IPS-15b (cell line): Measurements from ENCODE around the gene ADGRF1.

Source experiments
- H3K27me3 ChIP-seq: one replicate; pipeline ENCODE4 v1.6.1; 2013; ENCODE audit warnings: low read length; ENCODE audit not compliant: control insufficient read depth, insufficient read depth
- H3K36me3 ChIP-seq: one replicate; pipeline ENCODE4 v1.6.1; 2013; ENCODE audit warnings: low read length; ENCODE audit not compliant: control insufficient read depth, insufficient read depth
- H3K4me1 ChIP-seq: one replicate; pipeline ENCODE4 v1.6.1; 2013; ENCODE audit warnings: mild to moderate bottlenecking, low read length; ENCODE audit not compliant: control insufficient read depth, insufficient read depth
- H3K4me3 ChIP-seq: one replicate; pipeline ENCODE4 v1.5.1; 2013; ENCODE audit warnings: low read depth, low read length
- H3K9ac ChIP-seq: one replicate; pipeline ENCODE4 v1.6.1; 2013; ENCODE audit warnings: low read depth, mild to moderate bottlenecking, low read length
- H3K9me3 ChIP-seq: one replicate; pipeline ENCODE4 v1.6.1; 2013; ENCODE audit warnings: mild to moderate bottlenecking, low read length; ENCODE audit not compliant: control insufficient read depth, insufficient read depth

ADGRF1 gene

GRCh38 chr6:47032974-47033765 lies 9.0 kb downstream of the ADGRF1 start:
- Histone ChIP-seq H3K4me3 (no peak overlapping the region), H3K27me3 (no peaks in the 10 kb centered on the region), H3K4me1 (peaks cover 8% of the 10 kb centered on the region), H3K9me3 (no peaks in the 10 kb centered on the region), H3K36me3 (no peaks in the 10 kb centered on the region), H3K9ac (no peak overlapping the region)

GRCh38 chr6:47031656-47032055 lies 10.5 kb downstream of the ADGRF1 start:
- no peaks in the 10 kb centered on the region for H3K9me3 ChIP-seq
- H3K27me3 ChIP-seq: no peaks in the 10 kb centered on the region

GRCh38 chr6:47029865-47030561 lies 12.1 kb downstream of the ADGRF1 start:
- Histone ChIP-seq H3K4me1 (peaks cover 5% of the 10 kb centered on the region), H3K27me3 (no peaks in the 10 kb centered on the region), H3K9me3 (no peaks in the 10 kb centered on the region), H3K36me3 (no peaks in the 10 kb centered on the region), H3K4me3 (no peak overlapping the region), H3K9ac (no peak overlapping the region)

More at GRCh38 chr6:47031656-47032055, 10.5 kb downstream of the ADGRF1 start:
- H3K36me3 ChIP-seq: no peaks in the 10 kb centered on the region
- no peak overlapping the region for H3K9ac ChIP-seq
- H3K4me3 ChIP-seq: no peak overlapping the region
- peaks cover 8% of the 10 kb centered on the region for H3K4me1 ChIP-seq

- no peak overlapping the region for H3K4me3 ChIP-seq
- H3K36me3 ChIP-seq: no peaks in the 10 kb centered on the region
- no peak overlapping the region for H3K9ac ChIP-seq
- no peaks in the 10 kb centered on the region for H3K9me3 ChIP-seq
- no peaks in the 10 kb centered on the region for H3K4me1 ChIP-seq
- H3K27me3 ChIP-seq: no peaks in the 10 kb centered on the region
These were observed 13.2 kb downstream of the ADGRF1 start for GRCh38 chr6:47028835-47029360.

- Histone ChIP-seq H3K27me3 (no peaks in the 10 kb centered on the region), H3K9ac (no peak overlapping the region), H3K9me3 (no peaks in the 10 kb centered on the region), H3K4me3 (no peak overlapping the region), H3K36me3 (no peaks in the 10 kb centered on the region), H3K4me1 (no peaks in the 10 kb centered on the region)
These were observed 14.8 kb downstream of the ADGRF1 start for GRCh38 chr6:47027315-47027714.

- no peaks in the 10 kb centered on the region for H3K27me3 ChIP-seq
- H3K9ac ChIP-seq: no peak overlapping the region
- H3K4me1 ChIP-seq: no peaks in the 10 kb centered on the region
- H3K36me3 ChIP-seq: no peaks in the 10 kb centered on the region
- no peak overlapping the region for H3K4me3 ChIP-seq
- H3K9me3 ChIP-seq: no peaks in the 10 kb centered on the region
These were observed 15.5 kb downstream of the ADGRF1 start for GRCh38 chr6:47026679-47027078.

- Histone ChIP-seq H3K4me1 (no peaks in the 10 kb centered on the region), H3K27me3 (no peaks in the 10 kb centered on the region), H3K36me3 (no peaks in the 10 kb centered on the region)
These were observed 18.6 kb downstream of the ADGRF1 start for GRCh38 chr6:47023573-47023972.

GRCh38 chr6:47022191-47022590 lies 19.9 kb downstream of the ADGRF1 start:
- H3K27me3 ChIP-seq: no peaks in the 10 kb centered on the region
- H3K4me3 ChIP-seq: no peak overlapping the region
- no peaks in the 10 kb centered on the region for H3K9me3 ChIP-seq
- no peaks in the 10 kb centered on the region for H3K36me3 ChIP-seq
- no peaks in the 10 kb centered on the region for H3K4me1 ChIP-seq
- H3K9ac ChIP-seq: no peak overlapping the region

More at GRCh38 chr6:47023573-47023972, 18.6 kb downstream of the ADGRF1 start:
- no peak overlapping the region for H3K4me3 ChIP-seq
- no peaks in the 10 kb centered on the region for H3K9me3 ChIP-seq
- no peak overlapping the region for H3K9ac ChIP-seq

- no peak overlapping the region for H3K4me3 ChIP-seq
- no peaks in the 10 kb centered on the region for H3K4me1 ChIP-seq
- no peaks in the 10 kb centered on the region for H3K27me3 ChIP-seq
- H3K36me3 ChIP-seq: no peaks in the 10 kb centered on the region
- no peaks in the 10 kb centered on the region for H3K9me3 ChIP-seq
- no peak overlapping the region for H3K9ac ChIP-seq
These were observed 22.2 kb downstream of the ADGRF1 start for GRCh38 chr6:47019941-47020340.

- Histone ChIP-seq H3K36me3 (no peaks in the 10 kb centered on the region), H3K4me1 (no peaks in the 10 kb centered on the region), H3K9me3 (no peaks in the 10 kb centered on the region), H3K9ac (no peak overlapping the region), H3K4me3 (no peak overlapping the region), H3K27me3 (no peaks in the 10 kb centered on the region)
These were observed 25.2 kb downstream of the ADGRF1 start for GRCh38 chr6:47016909-47017308.

GRCh38 chr6:47016261-47016660 lies 25.9 kb downstream of the ADGRF1 start:
- H3K9ac ChIP-seq: no peak overlapping the region
- no peaks in the 10 kb centered on the region for H3K36me3 ChIP-seq
- H3K4me1 ChIP-seq: no peaks in the 10 kb centered on the region
- no peak overlapping the region for H3K4me3 ChIP-seq
- H3K9me3 ChIP-seq: no peaks in the 10 kb centered on the region
- no peaks in the 10 kb centered on the region for H3K27me3 ChIP-seq

GRCh38 chr6:47014401-47014800 lies 27.7 kb downstream of the ADGRF1 start:
- Histone ChIP-seq H3K4me1 (no peaks in the 10 kb centered on the region), H3K9ac (no peak overlapping the region), H3K36me3 (no peaks in the 10 kb centered on the region), H3K4me3 (no peak overlapping the region), H3K9me3 (no peaks in the 10 kb centered on the region), H3K27me3 (no peaks in the 10 kb centered on the region)
